GM19395 (cell line): ENCODE results near the gene FTCD.

Source experiments
- ATAC-seq: cut with Tn5 transposase; IDR thresholded peaks from one replicate; pipeline ENCODE4 v1.9.1; 2021; ENCODE audit warnings: mild to moderate bottlenecking, moderate library complexity; ENCODE audit not compliant: unreplicated experiment

FTCD gene

GRCh38 chr21:46124926-46125845 lies 30.2 kb downstream of the FTCD start:
- no peak for ATAC-seq

- ATAC-seq, result no peak
Measured at GRCh38 chr21:46124083-46124925, 31.1 kb downstream of the FTCD start.

GRCh38 chr21:46122758-46123683 lies 32.4 kb downstream of the FTCD start:
- no peak for ATAC-seq

- no peak for ATAC-seq
Measured at GRCh38 chr21:46122237-46122671, 33.1 kb downstream of the FTCD start.

GRCh38 chr21:46121286-46122221 lies 33.8 kb downstream of the FTCD start:
- ATAC-seq, result no peak

- no peak for ATAC-seq
Measured at GRCh38 chr21:46120301-46121285, 34.8 kb downstream of the FTCD start.

- no peak for ATAC-seq
Measured at GRCh38 chr21:46119637-46120271, 35.6 kb downstream of the FTCD start.

GRCh38 chr21:46119144-46119636 lies 36.2 kb downstream of the FTCD start:
- ATAC-seq, result no peak

- no peak for ATAC-seq
Measured at GRCh38 chr21:46118316-46119143, 36.8 kb downstream of the FTCD start.

- no peak for ATAC-seq
Measured at GRCh38 chr21:46117586-46118315, 37.6 kb downstream of the FTCD start.

GRCh38 chr21:46116776-46117585 lies 38.4 kb downstream of the FTCD start:
- ATAC-seq, result no peak

- ATAC-seq, result no peak
Measured at GRCh38 chr21:46116189-46116775, 39.1 kb downstream of the FTCD start.

- no peak for ATAC-seq
Measured at GRCh38 chr21:46115441-46116188, 39.8 kb downstream of the FTCD start.

GRCh38 chr21:46114963-46115362 lies 40.4 kb downstream of the FTCD start:
- no peak for ATAC-seq
